PC-3 (cell line): ENCODE data around the gene PAX7. TPM values are rescaled to one million over a fixed set of nuclear protein-coding genes. Genes with fewer than 3 reads are reported as not detected.

ENCODE experiments used
- ATAC-seq: fragments of 200-7000 bp; cut with Tn5 transposase; 2 replicates; pipeline ENCODE4 v1.9.1; 2020; ENCODE audit warnings: mild to moderate bottlenecking, moderate library complexity
- BruUV-seq: library from RNA; stranded (reverse); fragments of 400-500 nt; replicated peaks from 2 replicates; lab custom pipeline; 2021; lab: Mats Ljungman, UMichigan
- CTCF ChIA-PET: fragments of 300-600 bp; sonication (Branson Sonifier 250); formaldehyde crosslinking; loops from one replicate; lab custom pipeline; 2022; ENCODE audit warnings: antibody characterized with exemption; lab: Charles Lee
- POLR2A ChIA-PET: fragments of 300-600 bp; sonication (Branson Sonifier 250); formaldehyde crosslinking; loops from one replicate; lab custom pipeline; 2022; ENCODE audit warnings: antibody characterized with exemption; ENCODE audit not compliant: unreplicated experiment; lab: Charles Lee
- DNase-seq: peaks from one replicate; pipeline ENCODE4 v3.0.0-alpha.2; 2015
- H2AFZ ChIP-seq: fragments of 300-600 bp; sonication (generic); 2 replicates; pipeline ENCODE4 v1.6.0; 2016; ENCODE audit warnings: antibody characterized with exemption, low read length
- H3F3A ChIP-seq: fragments of 300-600 bp; sonication (generic); one replicate; pipeline ENCODE4 v1.6.0; 2017; ENCODE audit warnings: antibody characterized with exemption, low read length, control low read depth, mild to moderate bottlenecking; ENCODE audit not compliant: unreplicated experiment
- H3K27ac ChIP-seq: fragments of 300-600 bp; sonication (generic); 2 replicates; pipeline ENCODE4 v1.5.1; 2016; ENCODE audit warnings: mild to moderate bottlenecking, low read length
- H3K27me3 ChIP-seq: fragments of 300-600 bp; sonication (generic); 2 replicates; pipeline ENCODE4 v1.6.1; 2016; ENCODE audit warnings: low read length, mixed read lengths
- H3K36me3 ChIP-seq: fragments of 300-600 bp; sonication (generic); 2 replicates; pipeline ENCODE4 v1.6.1; 2016; ENCODE audit warnings: low read depth, mixed run types, low read length, mixed read lengths
- H3K4me1 ChIP-seq: fragments of 300-600 bp; sonication (generic); 2 replicates; pipeline ENCODE4 v1.5.1; 2016; ENCODE audit warnings: low read length; ENCODE audit not compliant: insufficient read depth
- H3K4me2 ChIP-seq: fragments of 300-600 bp; sonication (generic); 2 replicates; pipeline ENCODE4 v1.6.0; 2016; ENCODE audit warnings: low read length
- H3K4me3 ChIP-seq: fragments of 300-600 bp; sonication (generic); 2 replicates; pipeline ENCODE4 v1.5.1; 2016; ENCODE audit warnings: mild to moderate bottlenecking, low read length, mixed read lengths
- H3K79me2 ChIP-seq: fragments of 300-600 bp; sonication (generic); 2 replicates; pipeline ENCODE4 v1.6.1; 2017; ENCODE audit warnings: low read length, mixed read lengths
- H3K9ac ChIP-seq: fragments of 300-600 bp; sonication (generic); 2 replicates; pipeline ENCODE4 v1.6.0; 2016; ENCODE audit warnings: mild to moderate bottlenecking, low read length
- H3K9me2 ChIP-seq: fragments of 300-600 bp; sonication (generic); replicated peaks from 2 replicates; pipeline ENCODE4 v1.6.1; 2016; ENCODE audit warnings: mixed run types, low read length, mixed read lengths
- H3K9me3 ChIP-seq: fragments of 300-600 bp; sonication (generic); 2 replicates; pipeline ENCODE4 v1.6.1; 2016; ENCODE audit warnings: low read length, mixed read lengths
- H4K20me1 ChIP-seq: fragments of 300-600 bp; sonication (generic); 2 replicates; pipeline ENCODE4 v1.6.1; 2016; ENCODE audit warnings: low read length, mixed read lengths
- CTCF ChIP-seq: fragments of 300-600 bp; sonication (generic); conservative IDR thresholded peaks from 2 replicates; pipeline ENCODE4 v1.5.1; 2017; ENCODE audit warnings: antibody characterized with exemption, low read depth, mild to moderate bottlenecking, low read length
- EZH2 ChIP-seq: fragments of 300-600 bp; sonication (generic); IDR thresholded peaks from one replicate; pipeline ENCODE4 v1.6.1; 2017; ENCODE audit warnings: antibody characterized with exemption, mild to moderate bottlenecking, low read length; ENCODE audit not compliant: unreplicated experiment
- EZH2phosphoT487 ChIP-seq: fragments of 300-600 bp; sonication (generic); IDR thresholded peaks from 2 replicates; pipeline ENCODE4 v1.6.1; 2018; ENCODE audit warnings: mild to moderate bottlenecking, antibody characterized with exemption, low read length, borderline replicate concordance
- intact Hi-C: fragments of 100-400 bp; cut with micrococcal nuclease; formaldehyde crosslinking; loops from 2 replicates; pipeline ENCODE4 v1.9.0; 2023
- total RNA-seq: library from RNA; depleted of rRNA; stranded (reverse); fragments of >200 nt; gene quantifications from 2 replicates; pipeline ENCODE4 v1.2.3, GENCODE V29; 2014

The PAX7 gene
- total RNA-seq, 1 experiment from 2014 or later = not detected

- no peaks in the 10 kb centered on the region for H3K4me1 ChIP-seq
- H3K9me2 ChIP-seq = no peaks in the 10 kb centered on the region
- POLR2A ChIA-PET = interaction anchor here (0.6 kb wide), 1 partner anchor 25 kb away, joined by 3 read pairs; no protein-coding TSS in a partner anchor
- no peaks in the 10 kb centered on the region for H3F3A ChIP-seq
- no peaks in the 10 kb centered on the region for H3K36me3 ChIP-seq
- H3K79me2 ChIP-seq = no peaks in the 10 kb centered on the region
- no TSS peak for BruUV-seq
- no peak overlapping the region for H3K27ac ChIP-seq
- H3K27me3 ChIP-seq = peaks cover 59% of the 10 kb centered on the region
- DNase-seq = no peak
- H3K9ac ChIP-seq = no peak overlapping the region
- no peak overlapping the region for H3K4me3 ChIP-seq
- no peaks in the 10 kb centered on the region for H3K9me3 ChIP-seq
- no peaks in the 10 kb centered on the region for H4K20me1 ChIP-seq
- no peak for ATAC-seq
- CTCF ChIA-PET = no interaction called here
- no peak overlapping the region for H3K4me2 ChIP-seq
- intact Hi-C loops = no loop called here
- TF ChIP-seq EZH2 (no peak), CTCF (no peak), EZH2phosphoT487 (no peak)
- H2AFZ ChIP-seq = no peak overlapping the region
Observed at GRCh38 chr1:18651713-18652112, 21.1 kb downstream of the PAX7 start.

- peaks cover 50% of the 10 kb centered on the region for H3K27me3 ChIP-seq
- BruUV-seq = no TSS peak
- no peak overlapping the region for H3K27ac ChIP-seq
- no peaks in the 10 kb centered on the region for H3K9me2 ChIP-seq
- no peak for TF ChIP-seq EZH2phosphoT487
- CTCF ChIA-PET = interaction anchor here (0.7 kb wide), 1 partner anchor 11 kb away, joined by 3 read pairs; no protein-coding TSS in a partner anchor
- no peak overlapping the region for H3K9ac ChIP-seq
- POLR2A ChIA-PET = no interaction called here
- no peaks in the 10 kb centered on the region for H3F3A ChIP-seq
- H2AFZ ChIP-seq = no peak overlapping the region
- no peaks in the 10 kb centered on the region for H3K9me3 ChIP-seq
- no peaks in the 10 kb centered on the region for H3K36me3 ChIP-seq
- no peak overlapping the region for H3K4me2 ChIP-seq
- no peaks in the 10 kb centered on the region for H4K20me1 ChIP-seq
- H3K79me2 ChIP-seq = no peaks in the 10 kb centered on the region
- ATAC-seq = no peak
- no peak for DNase-seq
- intact Hi-C loops = no loop called here
- no peaks in the 10 kb centered on the region for H3K4me1 ChIP-seq
- H3K4me3 ChIP-seq = no peak overlapping the region
Observed at GRCh38 chr1:18652791-18653190, 22.1 kb downstream of the PAX7 start.

- H3K4me1 ChIP-seq = no peaks in the 10 kb centered on the region
- H3K9me2 ChIP-seq = no peaks in the 10 kb centered on the region
- H2AFZ ChIP-seq = no peak overlapping the region
- no peak overlapping the region for H3K4me2 ChIP-seq
- DNase-seq = no peak
- no peak overlapping the region for H3K27ac ChIP-seq
- BruUV-seq = no TSS peak
- H4K20me1 ChIP-seq = no peaks in the 10 kb centered on the region
- no peaks in the 10 kb centered on the region for H3K9me3 ChIP-seq
- H3K4me3 ChIP-seq = no peak overlapping the region
- H3F3A ChIP-seq = no peaks in the 10 kb centered on the region
- TF ChIP-seq EZH2phosphoT487 (no peak), CTCF (no peak), EZH2 (no peak)
- ChIA-PET CTCF (no interaction called here), POLR2A (no interaction called here)
- H3K9ac ChIP-seq = no peak overlapping the region
- H3K36me3 ChIP-seq = no peaks in the 10 kb centered on the region
- intact Hi-C loops = no loop called here
- H3K79me2 ChIP-seq = no peaks in the 10 kb centered on the region
- ATAC-seq = no peak
- H3K27me3 ChIP-seq = peaks cover 44% of the 10 kb centered on the region
Observed at GRCh38 chr1:18653367-18653766, 22.7 kb downstream of the PAX7 start.
